Measurements from ENCODE around the gene NPC2.

Gene NPC2

GRCh38 chr14:74490486-74490885, 2.6 kb downstream of the NPC2 start:
- Histone ChIP-seq H3K9me3 (no peaks in the 10 kb centered on the region), H3K36me3 (peaks cover 4% of the 10 kb centered on the region), H3K27ac (no peak overlapping the region), H3K4me3 (ENCODE audit: low read depth in 1 of 2, low read length in 1 of 2) (no peak overlapping the region), H3K4me1 (ENCODE audit: control insufficient read depth in 1 of 2, insufficient read depth in 1 of 2, low read depth in 1 of 2, low read length in 1 of 2) (peaks cover 17 to 20% of the 10 kb centered on the region in 2 experiments), H3K27me3 (peaks cover 11% of the 10 kb centered on the region)
- no peak for TF ChIP-seq CTCF (IDR thresholded peaks at IDR 0.05)

- peaks cover 11 to 13% of the 10 kb centered on the region in 2 experiments for H3K4me1 ChIP-seq (ENCODE audit: control insufficient read depth in 1 of 2, insufficient read depth in 1 of 2, low read depth in 1 of 2, low read length in 1 of 2)
- no peaks in the 10 kb centered on the region for H3K9me3 ChIP-seq
- H3K27me3 ChIP-seq, result peaks cover 11% of the 10 kb centered on the region
- TF ChIP-seq CTCF (IDR thresholded peaks at IDR 0.05), result no peak
- peaks cover 11% of the 10 kb centered on the region for H3K36me3 ChIP-seq
- peak overlapping the region; percentile 13 for H3K27ac ChIP-seq
- no peak overlapping the region for H3K4me3 ChIP-seq (ENCODE audit: low read depth in 1 of 2, low read length in 1 of 2)
Measured at GRCh38 chr14:74488786-74489397, 4.2 kb downstream of the NPC2 start.

GRCh38 chr14:74486164-74486563, 6.9 kb downstream of the NPC2 start:
- H3K4me1 ChIP-seq (ENCODE audit: control insufficient read depth in 1 of 2, insufficient read depth in 1 of 2, low read depth in 1 of 2, low read length in 1 of 2), result no peaks in the 10 kb centered on the region
- no peaks in the 10 kb centered on the region for H3K27me3 ChIP-seq
- no peak overlapping the region for H3K27ac ChIP-seq
- no peaks in the 10 kb centered on the region for H3K9me3 ChIP-seq
- peaks cover 36% of the 10 kb centered on the region for H3K36me3 ChIP-seq
- TF ChIP-seq CTCF (IDR thresholded peaks at IDR 0.05), result no peak
- no peak overlapping the region for H3K4me3 ChIP-seq (ENCODE audit: low read depth in 1 of 2, low read length in 1 of 2)

- Histone ChIP-seq H3K4me1 (ENCODE audit: control insufficient read depth in 1 of 2, insufficient read depth in 1 of 2, low read depth in 1 of 2, low read length in 1 of 2) (no peaks in the 10 kb centered on the region), H3K36me3 (peaks cover 64% of the 10 kb centered on the region), H3K4me3 (ENCODE audit: low read depth in 1 of 2, low read length in 1 of 2) (no peak overlapping the region), H3K27me3 (no peaks in the 10 kb centered on the region), H3K9me3 (no peaks in the 10 kb centered on the region), H3K27ac (no peak overlapping the region)
- no peak for TF ChIP-seq CTCF (IDR thresholded peaks at IDR 0.05)
Measured at GRCh38 chr14:74483321-74483720, 9.8 kb downstream of the NPC2 start.

GRCh38 chr14:74482571-74482970, 10.5 kb downstream of the NPC2 start:
- Histone ChIP-seq H3K9me3 (no peaks in the 10 kb centered on the region), H3K4me3 (ENCODE audit: low read depth in 1 of 2, low read length in 1 of 2) (no peak overlapping the region), H3K27ac (no peak overlapping the region), H3K27me3 (no peaks in the 10 kb centered on the region), H3K36me3 (peaks cover 72% of the 10 kb centered on the region), H3K4me1 (ENCODE audit: control insufficient read depth in 1 of 2, insufficient read depth in 1 of 2, low read depth in 1 of 2, low read length in 1 of 2) (no peaks in the 10 kb centered on the region)
- no peak for TF ChIP-seq CTCF (IDR thresholded peaks at IDR 0.05)
